ENCODE results near the gene FAM3A. TPM values are rescaled to one million over a fixed set of nuclear protein-coding genes. Genes with fewer than 3 reads are reported as not detected.

The FAM3A gene
- total and polyA plus RNA-seq, 9 of the 15 experiments (the other 6 are each of a cell fraction or from before 2014, with no cell fraction given), result 0.75 to 70.6 (median 27.0) TPM

DNA sequence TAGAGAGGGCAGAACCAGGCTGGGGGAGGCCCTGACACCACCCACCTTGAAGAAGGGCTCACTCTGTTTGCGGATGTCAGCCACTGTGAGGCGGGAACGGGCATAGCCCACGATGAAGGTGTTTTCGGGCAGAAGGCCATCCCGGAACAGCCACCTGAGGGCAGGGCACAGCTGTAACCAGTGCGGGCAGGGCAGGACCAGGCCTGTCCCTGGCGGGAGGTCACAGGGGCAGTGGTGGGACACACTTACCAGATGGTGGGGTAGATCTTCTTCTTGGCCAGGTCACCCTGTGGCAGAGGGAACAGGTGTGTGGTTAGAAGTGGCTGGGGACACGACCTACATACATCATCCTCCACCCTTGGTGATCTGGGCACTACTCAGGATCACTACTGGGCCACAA lies 19.9 kb upstream of the FAM3A start (continued):
- TF ChIP-seq MYNN (IDR thresholded peaks at IDR 0.05) (no peak), MYNN (CRISPR knock-in tag; IDR thresholded peaks at IDR 0.05) (no peak), TCF7L2 (IDR thresholded peaks at IDR 0.05; ENCODE audit: low read depth, low read length) (no peak), RBM15 (IDR thresholded peaks at IDR 0.05; ENCODE audit: insufficient read depth, low read length) (no peak), CCAR2 (IDR thresholded peaks at IDR 0.05; ENCODE audit: low read depth, low read length) (no peak)

DNA sequence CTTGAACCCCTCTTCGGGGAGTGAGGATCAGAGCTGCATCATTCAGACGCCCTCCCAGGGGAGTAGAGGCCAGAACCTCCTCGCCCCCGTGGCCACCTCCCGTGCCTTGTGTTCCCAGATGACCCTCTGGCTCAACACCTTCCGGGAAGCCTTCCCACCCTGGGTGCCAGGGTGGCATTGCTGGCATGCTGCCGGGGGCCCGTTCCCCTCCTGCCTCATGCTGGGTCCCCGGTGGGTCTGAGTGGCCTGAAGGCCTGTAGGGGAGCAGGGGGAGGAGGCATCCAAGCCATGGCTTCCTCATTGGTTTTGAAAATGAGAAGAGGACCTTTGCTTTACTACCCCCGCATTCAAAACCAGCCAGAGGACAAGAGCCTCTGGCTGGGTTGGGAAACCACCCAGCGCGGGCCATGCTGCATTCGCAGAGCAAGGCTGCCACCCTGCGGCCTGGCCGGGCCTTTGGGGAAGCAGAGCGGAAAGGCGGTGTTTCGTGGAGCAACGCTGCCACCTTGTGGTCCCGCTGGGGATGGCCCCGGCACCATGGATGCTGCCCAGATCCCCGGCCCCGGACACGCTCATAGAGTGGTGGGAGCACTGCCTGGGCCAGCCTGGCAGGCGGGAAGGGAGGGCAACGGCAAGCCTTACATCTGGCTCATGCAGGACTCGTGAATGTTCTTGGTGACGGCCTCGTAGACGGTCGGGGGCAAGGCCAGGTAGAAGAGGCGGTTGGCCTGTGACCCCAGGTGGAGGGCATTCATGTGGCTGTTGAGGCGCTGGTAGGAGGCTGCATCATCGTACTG lies 18.7 kb upstream of the FAM3A start:
- Histone ChIP-seq H3K9ac (ENCODE audit: insufficient read depth in 1 of 2, low read depth in 2 of 2, low read length in 2 of 2) (peak overlapping the region in 1 of 2 experiments; percentile 70; a peak in 2 of 4 replicates), H3K9me1 (ENCODE audit: control insufficient read depth, insufficient read depth, low read length) (no peaks in the 10 kb centered on the region), H3K9me3 (replicated peaks; ENCODE audit: control insufficient read depth, insufficient read depth, low read depth, low read length) (no peaks in the 10 kb centered on the region), H3K36me3 (ENCODE audit: control insufficient read depth, insufficient read depth, low read length) (peaks cover 73% of the 10 kb centered on the region; the same call in 2 of the 3 replicates), H3K4me1 (replicated peaks in 1 of 2; ENCODE audit: control insufficient read depth in 2 of 2, insufficient read depth in 2 of 2, low read length in 2 of 2) (peaks cover 2 to 26% of the 10 kb centered on the region in 2 experiments; a peak in 3 of 5 replicates), H2AFZ (ENCODE audit: low read depth, low read length) (no peak overlapping the region), H3K27me3 (ENCODE audit: control insufficient read depth in 2 of 2, insufficient read depth in 2 of 2, low read length in 2 of 2) (no peaks in the 10 kb centered on the region), H3K79me2 (ENCODE audit: control insufficient read depth, insufficient read depth, low read length) (peaks cover 31% of the 10 kb centered on the region), H3K4me3 (no peak overlapping the region), H4K20me1 (replicated peaks; ENCODE audit: control insufficient read depth, insufficient read depth, low read length) (no peaks in the 10 kb centered on the region), H3K4me2 (ENCODE audit: insufficient read depth, low read length) (no peak overlapping the region), H3K27ac (ENCODE audit: extremely low read depth, low read depth, low read length) (peak overlapping the region; percentile 15; the same call in 1 of the 3 replicates)
- ATAC-seq (peak; percentile 93), FAIRE-seq (peak; percentile 95), DNase-seq (ENCODE audit: extremely low read depth in 1 of 4, low spot score in 3 of 4) (peak; percentile 75 to 89 (median 80))
- intact Hi-C loops (cut with micrococcal nuclease), result loop anchor here (1.0 kb wide), 1 partner anchor 161 kb away; no protein-coding TSS in a partner anchor
- BruUV-seq (replicated peaks), result no TSS peak
- WGBS (ENCODE audit: insufficient coverage, low coverage, missing lambda C conversion rate), result 39% methylated on average over 27 of the region's 34 CpGs
- ChIA-PET CTCF (ENCODE audit: low intra/inter-chr PET ratio) (interaction anchor here (0.6 to 3.7 kb wide), 8 partner anchors 39 to 161 kb away, joined by 3 to 63 read pairs (median 4); partner anchors contain the start of genes FLNA, PLXNA3 and RPL10), POLR2A (interaction anchor here (4.4 kb wide), 1 partner anchor 135 kb away, joined by 35 read pairs; the partner anchor contains the start of gene RPL10)
- in situ Hi-C loops (cut with MboI), result loop anchor here (10.0 to 25.0 kb wide), 3 partner anchors 130 to 372 kb away; partner anchors contain the start of genes DNASE1L1, EMD and FLNA
- peak; percentile 37 for TF ChIP-seq ZFX (CRISPR knock-in tag; IDR thresholded peaks at IDR 0.05)
- TF ChIP-seq ZNF592 (IDR thresholded peaks at IDR 0.05), result peak; percentile 54; the same call in 1 of the 2 replicates
- TF ChIP-seq GABPB1 (CRISPR knock-in tag; IDR thresholded peaks at IDR 0.05), result peak; percentile 79
- TF ChIP-seq CC2D1A (IDR thresholded peaks at IDR 0.05), result peak; percentile 92
- TF ChIP-seq ZNF644 (tag; IDR thresholded peaks at IDR 0.05; ENCODE audit: low read depth), result no peak
- TF ChIP-seq STAG1 (CRISPR knock-in tag; IDR thresholded peaks at IDR 0.05; ENCODE audit: borderline replicate concordance), result peak; percentile 100
- no peak for TF ChIP-seq PCBP1 (IDR thresholded peaks at IDR 0.05; ENCODE audit: low read depth, low read length, poor library complexity, severe bottlenecking)
- peak; percentile 26 for TF ChIP-seq E2F8 (IDR thresholded peaks at IDR 0.05; ENCODE audit: low read depth, partially characterized antibody)
